Large intestine (tissue), 3 donors: ENCODE results near the gene FAM241B. TPM values are rescaled to one million over a fixed set of nuclear protein-coding genes. Genes with fewer than 3 reads are reported as not detected.

Source experiments
- DNase-seq, 2 donors: peaks; one replicate each; pipeline versions ENCODE4 v3.0.0 to v3.0.0-alpha.2; 2013
- H3K27ac ChIP-seq: one replicate; pipeline ENCODE4 v1.5.1; 2013; ENCODE audit warnings: low read length
- H3K27me3 ChIP-seq: 2 replicates; pipeline ENCODE4 v1.6.1; 2013; ENCODE audit warnings: low read length; ENCODE audit not compliant: control insufficient read depth, insufficient read depth
- H3K36me3 ChIP-seq: 2 replicates; pipeline ENCODE4 v1.6.1; 2013; ENCODE audit warnings: low read length; ENCODE audit not compliant: control insufficient read depth, insufficient read depth
- H3K4me1 ChIP-seq: one replicate; pipeline ENCODE4 v1.6.1; 2013; ENCODE audit warnings: low read length; ENCODE audit not compliant: control insufficient read depth, insufficient read depth
- H3K4me3 ChIP-seq: one replicate; pipeline ENCODE4 v1.5.1; 2013; ENCODE audit warnings: low read length
- H3K9me3 ChIP-seq: one replicate; pipeline ENCODE4 v1.6.1; 2013; ENCODE audit warnings: mild to moderate bottlenecking, low read depth, low read length, moderate library complexity; ENCODE audit not compliant: control insufficient read depth
- WGBS: methylation state at CpG from one replicate; pipeline ENCODE4 v1.1.5; 2013; ENCODE audit warnings: low lambda C conversion rate; ENCODE audit not compliant: insufficient coverage; 5-methylcytosine and 5-hydroxymethylcytosine counted together
- polyA plus RNA-seq: library from polyadenylated mRNA; unstranded; fragments of 120-200 nt; gene quantifications from one replicate; pipeline ENCODE4 v1.2.1, GENCODE V29; 2013

FAM241B gene
- polyA plus RNA-seq, 1 donor: 6.4 TPM

DNA sequence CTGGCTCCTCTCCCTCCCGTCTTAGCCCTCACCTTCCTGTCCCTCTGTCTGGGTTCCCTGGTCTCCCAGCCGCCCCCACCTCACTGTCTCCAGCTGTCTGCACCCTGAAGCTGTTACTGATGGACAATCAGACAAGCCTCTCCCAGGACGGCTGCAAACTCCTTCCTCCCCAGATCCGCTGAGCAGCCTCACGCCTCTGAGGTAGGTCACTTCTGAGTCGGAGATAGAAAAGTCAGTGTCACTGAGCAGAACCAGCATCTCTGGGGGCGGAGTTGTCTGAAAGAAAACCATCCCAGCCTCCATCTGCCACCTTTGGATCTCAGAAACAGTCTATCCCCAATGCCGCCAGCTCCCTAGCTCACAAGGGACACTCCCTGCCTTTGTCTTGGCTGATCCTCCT is 27.4 kb downstream of the FAM241B start:
- Histone ChIP-seq H3K4me1 (no peaks in the 10 kb centered on the region), H3K36me3 (no peaks in the 10 kb centered on the region), H3K27me3 (peaks cover 18% of the 10 kb centered on the region), H3K27ac (no peak overlapping the region), H3K4me3 (no peak overlapping the region), H3K9me3 (peaks cover under 1% of the 10 kb centered on the region)
- DNase-seq: no peak
- no CpG with 5 or more reads among the region's 8 CpGs for WGBS

DNA sequence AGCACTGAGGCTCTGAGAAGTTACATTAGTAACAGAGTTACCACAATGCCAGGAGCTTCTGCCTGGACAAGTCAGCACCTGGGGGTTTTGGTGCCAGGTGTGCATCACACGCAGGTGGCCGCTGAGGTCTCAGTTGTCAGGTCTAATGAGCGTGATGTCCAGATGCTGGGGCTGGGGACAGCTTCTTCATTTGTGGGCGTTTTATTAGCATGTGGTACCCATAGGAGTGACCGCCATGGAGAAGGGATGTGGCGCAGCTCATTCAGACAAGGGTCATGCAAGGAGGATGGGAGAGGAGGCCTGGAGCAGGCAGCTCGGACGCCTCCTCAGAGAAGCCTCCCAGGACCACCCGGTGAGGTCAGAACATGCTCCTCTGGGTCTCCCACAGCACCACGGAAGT is 27.8 kb downstream of the FAM241B start:
- WGBS: no CpG with 5 or more reads among the region's 10 CpGs
- Histone ChIP-seq H3K27me3 (peaks cover 18% of the 10 kb centered on the region), H3K9me3 (no peaks in the 10 kb centered on the region), H3K4me1 (no peaks in the 10 kb centered on the region), H3K4me3 (no peak overlapping the region), H3K27ac (no peak overlapping the region), H3K36me3 (no peaks in the 10 kb centered on the region)
- DNase-seq: no peak

DNA sequence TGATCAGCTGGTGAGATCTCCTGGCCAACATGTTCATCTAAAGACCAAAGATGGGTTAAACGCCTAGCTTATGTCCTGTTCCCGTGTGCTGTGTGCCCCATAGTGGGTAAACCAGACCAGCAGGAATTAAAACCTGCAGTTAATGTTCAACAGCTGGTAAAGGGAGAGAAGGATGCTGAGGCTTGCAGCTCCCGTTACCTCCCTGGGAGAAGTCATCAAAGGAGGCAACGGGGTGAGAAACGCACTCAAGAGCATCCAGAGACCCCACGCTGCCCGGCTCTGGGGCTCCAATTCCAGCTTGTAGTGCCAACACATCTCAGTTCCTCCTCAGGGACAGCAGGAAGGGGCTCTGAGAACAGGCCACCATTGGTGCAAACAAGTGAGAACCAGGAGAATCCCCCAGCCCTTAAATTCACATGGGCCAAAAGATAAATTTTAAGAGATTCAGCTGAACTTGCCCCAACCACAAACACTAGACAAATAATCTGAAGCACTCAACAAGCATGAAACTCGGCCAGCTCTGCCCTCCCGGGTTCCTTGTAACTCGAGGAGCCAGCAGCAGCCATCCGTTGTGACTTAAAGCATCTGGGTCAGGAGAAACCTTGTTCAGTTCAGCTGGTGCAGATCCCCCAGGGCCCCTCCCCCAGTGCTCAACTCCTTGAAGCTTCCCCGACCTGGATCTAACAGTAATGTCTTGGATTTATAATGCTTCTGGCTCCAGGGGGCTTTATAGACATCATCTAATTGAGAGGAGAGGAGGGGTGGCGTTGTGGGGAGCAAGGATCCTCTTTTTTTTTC is 29.4 kb downstream of the FAM241B start:
- H3K27ac ChIP-seq: no peak overlapping the region

DNA sequence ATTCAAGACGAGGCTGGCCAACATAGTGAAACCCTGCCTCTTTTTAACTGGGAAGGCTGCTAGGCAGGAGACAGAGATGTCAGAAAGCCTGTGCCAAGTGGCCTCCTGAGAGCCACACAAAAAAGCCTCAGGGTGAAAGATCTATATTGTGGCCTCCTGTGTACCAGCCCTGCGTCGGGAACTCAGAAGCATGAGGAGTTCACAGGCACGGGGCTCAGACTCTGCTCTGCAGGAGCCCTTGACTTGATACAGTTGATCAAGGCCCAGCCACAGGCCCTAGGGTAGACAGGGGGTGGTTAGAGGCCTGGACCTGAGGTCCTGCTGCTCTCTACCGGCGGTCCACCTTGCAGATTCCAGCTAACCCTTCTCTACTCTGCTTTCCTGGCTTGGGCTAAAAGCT is 30.2 kb downstream of the FAM241B start:
- no peak overlapping the region for H3K4me3 ChIP-seq
- no peaks in the 10 kb centered on the region for H3K4me1 ChIP-seq
- WGBS: no CpG with 5 or more reads among the region's 6 CpGs
- no peak for DNase-seq
- no peaks in the 10 kb centered on the region for H3K36me3 ChIP-seq
- H3K27me3 ChIP-seq: peaks cover 18% of the 10 kb centered on the region
- no peaks in the 10 kb centered on the region for H3K9me3 ChIP-seq
- H3K27ac ChIP-seq: no peak overlapping the region

More for the DNA sequence above, 29.4 kb downstream of the FAM241B start:
- H3K36me3 ChIP-seq: no peaks in the 10 kb centered on the region
- H3K27me3 ChIP-seq: peaks cover 18% of the 10 kb centered on the region
- no peak for DNase-seq
- no peak overlapping the region for H3K4me3 ChIP-seq
- no peaks in the 10 kb centered on the region for H3K9me3 ChIP-seq
- no peaks in the 10 kb centered on the region for H3K4me1 ChIP-seq
- no CpG with 5 or more reads among the region's 13 CpGs for WGBS

DNA sequence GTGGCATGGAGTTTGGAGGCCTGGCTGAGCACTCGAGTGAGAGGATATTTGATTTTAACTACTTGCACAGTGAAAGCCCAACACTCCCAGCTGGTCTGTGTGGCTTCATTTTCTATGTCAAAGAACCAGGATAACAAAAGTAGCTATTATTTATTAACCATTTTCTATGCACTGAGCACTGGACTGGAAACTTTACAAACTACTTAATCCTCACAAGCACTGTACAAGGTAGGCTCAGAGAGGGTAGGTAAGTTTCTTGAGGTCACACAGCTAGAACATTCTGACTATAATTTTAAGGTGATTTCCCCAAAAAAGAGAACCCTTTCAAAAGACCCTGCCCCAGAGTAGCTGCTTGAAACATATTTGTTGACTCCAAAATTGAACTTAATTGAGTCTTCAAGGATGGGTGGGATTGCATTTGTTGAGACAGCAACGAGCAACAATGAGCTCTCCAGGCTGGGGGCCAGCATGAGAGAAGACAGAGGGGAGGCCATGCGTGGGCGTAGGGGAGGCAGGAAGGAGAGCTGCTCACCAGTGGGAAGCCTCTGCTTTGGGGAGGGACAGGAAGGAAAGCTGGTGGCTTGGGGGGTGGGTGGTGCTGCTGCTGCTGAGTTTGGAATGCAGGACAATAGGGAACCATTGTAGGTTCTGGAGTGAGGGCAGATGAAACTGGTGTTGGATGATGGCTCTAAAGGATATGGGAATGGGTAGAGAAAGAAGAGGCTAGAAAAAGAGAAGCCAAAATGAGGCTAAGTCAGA is 31.5 kb downstream of the FAM241B start:
- H3K27ac ChIP-seq: no peak overlapping the region
- 100% methylated on average over 2 of the region's 4 CpGs for WGBS
- peaks cover 17% of the 10 kb centered on the region for H3K27me3 ChIP-seq
- H3K4me3 ChIP-seq: no peak overlapping the region
- DNase-seq: no peak
- H3K36me3 ChIP-seq: no peaks in the 10 kb centered on the region
- H3K9me3 ChIP-seq: no peaks in the 10 kb centered on the region
- no peaks in the 10 kb centered on the region for H3K4me1 ChIP-seq

DNA sequence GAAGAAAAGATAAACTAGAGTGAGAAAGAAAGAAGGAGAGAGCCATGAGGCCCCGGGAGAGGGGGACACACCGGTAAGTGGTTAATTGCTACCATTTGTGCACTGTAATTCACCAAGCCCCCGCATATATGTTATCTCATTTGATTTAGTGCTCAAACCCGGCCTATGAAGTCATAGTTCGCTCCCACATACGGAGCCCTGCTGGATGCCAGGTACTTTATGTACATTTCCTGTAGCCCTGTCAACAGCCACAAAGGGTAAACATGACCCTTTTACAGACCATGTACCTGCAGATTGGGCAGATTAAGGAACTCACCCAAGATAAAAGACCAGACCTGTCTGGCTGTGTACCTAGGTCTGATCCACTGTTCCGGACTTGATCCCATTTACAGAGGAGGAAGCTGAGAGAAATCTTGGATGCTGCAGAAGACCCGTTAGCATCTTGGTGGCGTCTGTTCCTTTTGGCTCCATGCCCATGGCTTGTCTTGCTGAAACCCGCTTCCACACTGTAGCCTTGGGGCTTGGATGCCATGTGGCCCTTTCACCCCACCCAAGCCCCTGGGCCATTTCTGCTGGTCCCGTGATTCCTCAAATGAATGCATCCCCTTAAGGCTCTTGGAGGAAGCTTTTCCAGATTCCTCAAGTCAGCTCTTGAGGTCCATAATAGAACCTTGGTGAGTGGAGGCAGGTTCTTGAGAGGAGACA is 32.3 kb downstream of the FAM241B start:
- H3K36me3 ChIP-seq: no peaks in the 10 kb centered on the region
- no peak overlapping the region for H3K27ac ChIP-seq
- no peaks in the 10 kb centered on the region for H3K4me1 ChIP-seq
- WGBS: no CpG with 5 or more reads among the region's 11 CpGs
- H3K4me3 ChIP-seq: no peak overlapping the region
- DNase-seq: no peak
- H3K27me3 ChIP-seq: peaks cover 12% of the 10 kb centered on the region
- no peaks in the 10 kb centered on the region for H3K9me3 ChIP-seq

DNA sequence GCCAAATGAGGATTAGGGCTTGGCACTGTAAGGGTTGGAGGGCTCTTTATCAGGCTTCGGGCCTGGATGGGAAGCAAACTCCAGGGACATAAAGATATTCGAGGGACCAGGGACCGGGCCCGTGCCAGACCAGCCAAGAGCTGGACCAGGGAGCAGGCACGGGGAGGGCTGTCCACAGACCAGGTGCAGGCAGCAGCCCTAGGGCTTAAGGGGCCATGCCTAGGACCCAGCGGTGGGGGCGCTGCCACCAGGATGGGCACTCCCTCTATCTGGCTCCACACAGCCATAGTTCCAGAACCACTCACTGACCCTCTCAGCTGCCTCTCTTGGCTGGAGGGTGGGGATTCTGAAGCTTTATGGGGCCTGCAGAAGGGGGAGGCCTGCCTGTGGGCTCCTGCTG is 32.9 kb downstream of the FAM241B start:
- no peaks in the 10 kb centered on the region for H3K36me3 ChIP-seq
- no CpG with 5 or more reads among the region's 7 CpGs for WGBS
- no peak overlapping the region for H3K4me3 ChIP-seq

DNA sequence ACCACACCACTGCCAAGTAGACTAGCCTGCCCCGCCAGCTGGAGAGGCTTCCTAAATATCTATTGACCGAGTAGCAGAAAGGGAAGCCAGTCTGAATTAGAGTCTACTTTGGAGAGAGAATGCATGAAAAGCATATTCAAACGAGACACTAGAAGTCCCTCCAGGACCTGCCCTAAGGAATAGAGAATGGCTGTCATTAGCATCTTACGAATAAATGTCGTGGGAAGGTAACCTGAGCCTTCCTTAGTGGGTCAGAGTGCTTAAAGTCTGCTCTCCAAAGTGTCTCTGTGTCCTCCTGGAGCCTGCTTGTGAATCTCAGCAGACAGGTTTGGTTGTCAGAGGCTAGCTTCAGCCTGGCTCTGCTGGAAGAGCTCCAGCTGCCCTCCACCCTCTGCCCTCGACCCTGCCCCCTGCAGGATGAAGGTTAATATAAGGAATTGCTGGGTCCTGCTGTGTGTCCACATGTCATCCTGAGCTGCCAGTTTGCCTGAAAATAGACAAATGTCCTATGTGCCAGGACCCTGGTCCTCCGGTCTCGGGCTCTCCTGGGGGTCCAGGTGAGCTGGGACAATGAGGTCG is 33.4 kb downstream of the FAM241B start:
- Histone ChIP-seq H3K27me3 (peaks cover 4% of the 10 kb centered on the region), H3K4me3 (no peak overlapping the region), H3K27ac (no peak overlapping the region), H3K4me1 (no peaks in the 10 kb centered on the region), H3K9me3 (no peaks in the 10 kb centered on the region), H3K36me3 (no peaks in the 10 kb centered on the region)
- no CpG with 5 or more reads among the region's 9 CpGs for WGBS
- DNase-seq: no peak

More for the DNA sequence above, 32.9 kb downstream of the FAM241B start:
- H3K4me1 ChIP-seq: no peaks in the 10 kb centered on the region
- H3K27ac ChIP-seq: no peak overlapping the region
- DNase-seq: no peak
- H3K9me3 ChIP-seq: no peaks in the 10 kb centered on the region
- peaks cover 8% of the 10 kb centered on the region for H3K27me3 ChIP-seq

DNA sequence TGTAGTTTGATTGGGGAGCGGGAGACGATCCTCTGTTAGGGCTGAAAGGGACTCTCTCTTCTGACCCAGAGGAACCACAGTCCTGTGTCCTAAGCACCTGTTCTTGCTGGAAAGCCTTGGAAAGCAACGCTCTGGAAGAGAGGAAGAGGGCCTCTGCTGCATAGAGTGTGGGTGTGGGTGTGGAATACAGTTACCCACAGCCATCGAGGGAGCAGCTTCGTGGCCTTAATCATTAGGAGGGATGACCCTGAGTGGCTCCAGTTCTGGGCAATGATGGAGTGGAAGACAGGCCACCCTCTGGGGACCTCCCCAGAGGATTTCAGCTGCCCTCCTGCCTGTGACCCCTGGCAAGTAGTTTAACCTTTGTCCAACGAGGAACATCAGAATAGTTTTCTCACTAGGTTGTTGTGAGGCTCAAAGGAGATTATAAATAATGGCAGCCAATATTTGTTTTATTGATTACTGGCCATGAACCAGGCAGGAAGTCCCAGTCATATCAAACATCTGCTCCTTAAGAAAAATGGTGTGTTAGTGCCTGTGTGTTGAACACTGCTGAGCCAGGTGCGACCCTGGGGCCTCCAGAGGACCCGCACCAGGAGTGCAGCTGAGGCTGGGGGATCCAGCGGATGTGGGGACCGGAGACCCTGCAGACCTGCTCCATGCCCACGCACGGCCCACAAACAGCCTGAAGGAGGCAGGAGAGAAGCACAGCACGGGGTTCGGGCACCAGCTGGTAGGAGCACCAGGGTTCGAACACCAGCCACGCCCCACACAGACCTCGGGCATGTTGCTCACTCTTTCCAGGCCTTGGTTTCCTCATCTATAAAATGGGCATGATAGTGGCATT is 35.6 kb downstream of the FAM241B start:
- WGBS: no CpG with 5 or more reads among the region's 17 CpGs
- H3K27ac ChIP-seq: no peak overlapping the region
- H3K4me3 ChIP-seq: no peak overlapping the region
- no peaks in the 10 kb centered on the region for H3K36me3 ChIP-seq
- no peaks in the 10 kb centered on the region for H3K4me1 ChIP-seq
- no peaks in the 10 kb centered on the region for H3K9me3 ChIP-seq
- no peak for DNase-seq
- peaks cover 6% of the 10 kb centered on the region for H3K27me3 ChIP-seq
